ENCODE results near the gene METTL13. TPM values are rescaled to one million over a fixed set of nuclear protein-coding genes. Genes with fewer than 3 reads are reported as not detected.

The METTL13 gene
- total and polyA plus RNA-seq, 2 of the 8 experiments (the other 6 are each of a cell fraction or from before 2014, with no cell fraction given), result 38.1 to 66.3 TPM

GRCh38 chr1:171800342-171800741 lies 18.9 kb downstream of the METTL13 start:
- no peak overlapping the region for H4K5ac ChIP-seq (ENCODE audit: insufficient read length, low read depth, low read length)
- no peak overlapping the region for H2BK120ac ChIP-seq (replicated peaks; ENCODE audit: low read depth, low read length)
- H3K4me2 ChIP-seq (ENCODE audit: insufficient read depth in 1 of 2, low read depth in 2 of 2, low read length in 2 of 2), result no peak overlapping the region
- no peak overlapping the region for H3K18ac ChIP-seq (ENCODE audit: extremely low read depth, low read length)
- H3K36me3 ChIP-seq (ENCODE audit: control insufficient read depth in 2 of 4, insufficient read depth in 4 of 4, low read length in 3 of 4), result peaks cover 11 to 24% (median 19%) of the 10 kb centered on the region in 4 experiments
- no peak overlapping the region for H3K23ac ChIP-seq (ENCODE audit: insufficient read length)
- H4K8ac ChIP-seq (ENCODE audit: extremely low read depth, insufficient read depth, low read length), result no peak overlapping the region
- H2AFZ ChIP-seq (ENCODE audit: low read length), result no peak overlapping the region
- FAIRE-seq, result no peak
- POLR2A ChIA-PET (ENCODE audit: partially characterized antibody), result interaction anchor here (1.1 to 1.5 kb wide), 4 partner anchors 11 to 68 kb away, joined by 3 to 4 read pairs (median 3); partner anchors contain the start of gene METTL13
- no peak overlapping the region for H3K14ac ChIP-seq (ENCODE audit: insufficient read length)
- no peak for DNase-seq (ENCODE audit: low read depth in 1 of 2, low spot score in 2 of 2)
- H3K23me2 ChIP-seq (ENCODE audit: low read depth, low read length), result no peaks in the 10 kb centered on the region
- no peak overlapping the region for H3K9ac ChIP-seq (replicated peaks in 1 of 4; ENCODE audit: extremely low read depth in 1 of 4, low read depth in 3 of 4, low read length in 3 of 4)
- no peak overlapping the region for H3K56ac ChIP-seq (replicated peaks; ENCODE audit: insufficient read length, low read depth, low read length)
- H3K27ac ChIP-seq (ENCODE audit: low read depth, low read length), result no peak overlapping the region
- no peak overlapping the region for H2BK12ac ChIP-seq (ENCODE audit: low read depth, low read length)
- H3K9me3 ChIP-seq (ENCODE audit: insufficient read depth in 2 of 2, low read depth in 1 of 2, low read length in 1 of 2), result no peaks in the 10 kb centered on the region
- no peak overlapping the region for H2AK5ac ChIP-seq (ENCODE audit: low read depth, low read length)
- H3K27me3 ChIP-seq (replicated peaks in 1 of 4; ENCODE audit: control insufficient read depth in 3 of 4, extremely low read depth in 1 of 4, insufficient read depth in 3 of 4, low read length in 3 of 4), result no peaks in the 10 kb centered on the region
- H2BK20ac ChIP-seq (ENCODE audit: low read length), result no peak overlapping the region
- H2BK15ac ChIP-seq (ENCODE audit: low read length), result no peak overlapping the region
- peaks cover 0 to 11% (median 5%) of the 10 kb centered on the region in 4 experiments; a peak in 3 of 7 replicates for H3K4me1 ChIP-seq (replicated peaks in 1 of 4; ENCODE audit: control insufficient read depth in 3 of 4, insufficient read depth in 4 of 4, low read length in 3 of 4)
- H3K4me3 ChIP-seq (ENCODE audit: extremely low read depth in 1 of 4, insufficient read depth in 2 of 4, low read depth in 3 of 4, low read length in 4 of 4), result no peak overlapping the region
- H3K79me2 ChIP-seq (ENCODE audit: control insufficient read depth in 1 of 2, insufficient read depth in 2 of 2, low read length in 2 of 2), result no peaks in the 10 kb centered on the region
- H4K91ac ChIP-seq (replicated peaks; ENCODE audit: insufficient read length, low read length), result no peak overlapping the region
- TF ChIP-seq CTCF (IDR thresholded peaks at IDR 0.05; ENCODE audit: control extremely low read depth in 1 of 3, insufficient read depth in 1 of 3, low read depth in 1 of 3, low read length in 3 of 3), result peak in 2 of 3 experiments; percentile 11 to 30; a peak in 2 of 4 replicates
- TF ChIP-seq EZH2 (IDR thresholded peaks at IDR 0.05; ENCODE audit: low read depth, low read length, severe bottlenecking), result no peak
- no peak for TF ChIP-seq BCL11A (IDR thresholded peaks at IDR 0.05; ENCODE audit: low read depth in 2 of 2, low read length in 2 of 2)
- TF ChIP-seq SRF (IDR thresholded peaks at IDR 0.05; ENCODE audit: low read depth, low read length), result no peak
- peak; percentile 41 to 52; a peak in 3 of 4 replicates for TF ChIP-seq RAD21 (IDR thresholded peaks at IDR 0.05 in 1 of 2, conservative IDR thresholded peaks at IDR 0.05 in 1 of 2; ENCODE audit: low read depth in 2 of 2, low read length in 2 of 2)
- no peak for TF ChIP-seq HDAC6 (IDR thresholded peaks at IDR 0.05; ENCODE audit: low read depth, low read length)
- no peak for TF ChIP-seq POLR2AphosphoS5 (IDR thresholded peaks at IDR 0.05; ENCODE audit: low read depth, low read length)
- TF ChIP-seq GABPA (IDR thresholded peaks at IDR 0.05; ENCODE audit: borderline replicate concordance, insufficient read depth, low read length), result no peak
- no peaks in the 10 kb centered on the region for H3K79me1 ChIP-seq (ENCODE audit: low read depth, low read length)
- CTCF ChIA-PET (ENCODE audit: partially characterized antibody), result interaction anchor here (0.7 to 16.4 kb wide), 72 partner anchors 8 to 927 kb away, joined by 3 to 694 read pairs (median 5); partner anchors contain the start of genes PIGC and PRRC2C
- no peak overlapping the region for H2BK5ac ChIP-seq (ENCODE audit: low read depth, low read length)
- no peaks in the 10 kb centered on the region for H4K20me1 ChIP-seq (replicated peaks in 1 of 2; ENCODE audit: control insufficient read depth in 1 of 2, insufficient read depth in 2 of 2, low read length in 2 of 2)
- H3K4ac ChIP-seq (replicated peaks; ENCODE audit: insufficient read length, low read depth, low read length), result no peak overlapping the region
- 87% methylated on average over 3 of the region's 3 CpGs; no CpG with 5 or more reads in 1 of the 2 experiments for WGBS, 2 experiments (ENCODE audit: extremely low coverage in 1 of 2, insufficient coverage in 1 of 2, insufficient read length in 1 of 2, insufficient replicate concordance in 2 of 2, low coverage in 1 of 2, low lambda C conversion rate in 2 of 2, missing lambda C conversion rate in 1 of 2)
